Esophagus muscularis mucosa (tissue), 4 donors: ENCODE measurements around the gene CPEB4. TPM values are rescaled to one million over a fixed set of nuclear protein-coding genes. Genes with fewer than 3 reads are reported as not detected.

Experiments used
- DNase-seq: peaks from one replicate; pipeline ENCODE4 v3.0.0-alpha.2; 2017; ENCODE audit errors: extremely low spot score
- H3K27ac ChIP-seq, 4 donors: fragments of 200-600 bp; sonication (generic); replicated peaks in 1 of 4; 1 replicate in 3 of 4; 2 replicates in 1 of 4; pipeline ENCODE4 v1.5.1; 2016 to 2019; ENCODE audit warnings: mild to moderate bottlenecking in 1 of 4
- H3K27me3 ChIP-seq, 4 donors: fragments of 200-600 bp; sonication (generic); one replicate each; pipeline versions ENCODE4 v1.5.1 to v1.6.0; 2016 to 2019
- H3K36me3 ChIP-seq, 4 donors: fragments of 200-600 bp; sonication (generic); one replicate each; pipeline ENCODE4 v1.5.1; 2016 to 2019
- H3K4me1 ChIP-seq, 4 donors: fragments of 200-600 bp; sonication (generic); one replicate each; pipeline ENCODE4 v1.5.1; 2016 to 2019
- H3K4me3 ChIP-seq, 4 donors: fragments of 200-600 bp; sonication (generic); 1 replicate in 2 of 4; 2 replicates in 2 of 4; pipeline ENCODE4 v1.5.1; 2016 to 2019; ENCODE audit warnings: mild to moderate bottlenecking in 4 of 4, moderate library complexity in 1 of 4
- H3K9me3 ChIP-seq, 4 donors: fragments of 200-600 bp; sonication (generic); 1 replicate in 3 of 4; 2 replicates in 1 of 4; pipeline ENCODE4 v1.5.1; 2016 to 2019
- EP300 ChIP-seq: sonication (generic); formaldehyde crosslinking; IDR thresholded peaks from one replicate; pipeline ENCODE4 v1.6.1; 2017; ENCODE audit warnings: antibody characterized with exemption
- POLR2A ChIP-seq: fragments of 450-650 bp; IDR thresholded peaks from one replicate; pipeline ENCODE4 v1.6.1; 2017; ENCODE audit warnings: antibody characterized with exemption, moderate library complexity, mild to moderate bottlenecking, low read depth
- POLR2AphosphoS5 ChIP-seq, 2 donors: sonication (generic); formaldehyde crosslinking; IDR thresholded peaks; one replicate each; pipeline ENCODE4 v1.6.1; 2017; ENCODE audit warnings: antibody characterized with exemption in 2 of 2
- WGBS: methylation state at CpG from one replicate; pipeline ENCODE4 v1.1.5; 2018; 5-methylcytosine and 5-hydroxymethylcytosine counted together
- intact Hi-C: fragments of 100-400 bp; cut with DNase I; formaldehyde crosslinking; loops from one replicate; pipeline ENCODE4 v1.15.1; 2023
- total RNA-seq, 4 donors: library from RNA; depleted of rRNA; stranded (reverse); fragments of >200 nt; gene quantifications; one replicate each; pipeline versions ENCODE4 v1.1.0 to v1.2.1, GENCODE V29; 2016
- TF ChIP-seq, protein P1 (sequence below), 3 experiments: fragments of 200-600 bp in 2 of 3; fragments of 450-650 bp in 1 of 3; sonication (generic) in 2 of 3; IDR thresholded peaks; one replicate each; pipeline ENCODE4 v1.5.1; 2017 to 2019; ENCODE audit warnings: antibody characterized with exemption in 3 of 3, mild to moderate bottlenecking in 2 of 3, moderate library complexity in 1 of 3

The CPEB4 gene
- total RNA-seq, 4 donors from 2014 or later = 44.9 to 96.4 (median 54.4) TPM

GRCh38 chr5:173875189-173875588 is 13.0 kb upstream of the CPEB4 start:
- intact Hi-C loops = no loop called here
- WGBS = 62% methylated on average over 1 of the region's 1 CpG

GRCh38 chr5:173878224-173878967 is 9.8 kb upstream of the CPEB4 start:
- intact Hi-C loops = no loop called here
- no peak for DNase-seq
- H3K9me3 ChIP-seq = no peaks in the 10 kb centered on the region
- H3K36me3 ChIP-seq = no peaks in the 10 kb centered on the region
- peaks cover 7 to 18% (median 16%) of the 10 kb centered on the region in 4 donors for H3K4me1 ChIP-seq
- H3K4me3 ChIP-seq = no peak overlapping the region
- H3K27ac ChIP-seq = peak overlapping the region in 3 of 4 donors; percentile 6 to 49 (median 29)
- WGBS = 49% methylated on average over 5 of the region's 5 CpGs
- TF ChIP-seq, protein P1, sequence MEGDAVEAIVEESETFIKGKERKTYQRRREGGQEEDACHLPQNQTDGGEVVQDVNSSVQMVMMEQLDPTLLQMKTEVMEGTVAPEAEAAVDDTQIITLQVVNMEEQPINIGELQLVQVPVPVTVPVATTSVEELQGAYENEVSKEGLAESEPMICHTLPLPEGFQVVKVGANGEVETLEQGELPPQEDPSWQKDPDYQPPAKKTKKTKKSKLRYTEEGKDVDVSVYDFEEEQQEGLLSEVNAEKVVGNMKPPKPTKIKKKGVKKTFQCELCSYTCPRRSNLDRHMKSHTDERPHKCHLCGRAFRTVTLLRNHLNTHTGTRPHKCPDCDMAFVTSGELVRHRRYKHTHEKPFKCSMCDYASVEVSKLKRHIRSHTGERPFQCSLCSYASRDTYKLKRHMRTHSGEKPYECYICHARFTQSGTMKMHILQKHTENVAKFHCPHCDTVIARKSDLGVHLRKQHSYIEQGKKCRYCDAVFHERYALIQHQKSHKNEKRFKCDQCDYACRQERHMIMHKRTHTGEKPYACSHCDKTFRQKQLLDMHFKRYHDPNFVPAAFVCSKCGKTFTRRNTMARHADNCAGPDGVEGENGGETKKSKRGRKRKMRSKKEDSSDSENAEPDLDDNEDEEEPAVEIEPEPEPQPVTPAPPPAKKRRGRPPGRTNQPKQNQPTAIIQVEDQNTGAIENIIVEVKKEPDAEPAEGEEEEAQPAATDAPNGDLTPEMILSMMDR (IDR thresholded peaks at IDR 0.05) = no peak
- TF ChIP-seq EP300 (no peak), POLR2AphosphoS5 (IDR thresholded peaks at IDR 0.05) (peak in 1 of 2 donors; percentile 45), POLR2A (no peak)
- H3K27me3 ChIP-seq = no peaks in the 10 kb centered on the region

More at GRCh38 chr5:173875189-173875588, 13.0 kb upstream of the CPEB4 start:
- Histone ChIP-seq H3K27me3 (no peaks in the 10 kb centered on the region), H3K36me3 (no peaks in the 10 kb centered on the region), H3K4me3 (no peak overlapping the region), H3K4me1 (peaks cover 7 to 18% (median 16%) of the 10 kb centered on the region in 4 donors), H3K9me3 (no peaks in the 10 kb centered on the region), H3K27ac (no peak overlapping the region)
- DNase-seq = peak; percentile 72
- TF ChIP-seq POLR2A (no peak), POLR2AphosphoS5 (IDR thresholded peaks at IDR 0.05) (no peak), EP300 (no peak)
- TF ChIP-seq, protein P1 (IDR thresholded peaks at IDR 0.05) = no peak

GRCh38 chr5:173880306-173880985 is 7.7 kb upstream of the CPEB4 start:
- 85% methylated on average over 5 of the region's 5 CpGs for WGBS

GRCh38 chr5:173881811-173882575 is 6.2 kb upstream of the CPEB4 start:
- Histone ChIP-seq H3K36me3 (no peaks in the 10 kb centered on the region), H3K27me3 (no peaks in the 10 kb centered on the region), H3K9me3 (no peaks in the 10 kb centered on the region), H3K27ac (no peak overlapping the region), H3K4me1 (peaks cover 13 to 18% (median 16%) of the 10 kb centered on the region in 4 donors), H3K4me3 (no peak overlapping the region)
- TF ChIP-seq POLR2AphosphoS5 (IDR thresholded peaks at IDR 0.05) = no peak
- TF ChIP-seq POLR2A = no peak
- 94% methylated on average over 6 of the region's 6 CpGs for WGBS
- intact Hi-C loops = loop anchor here (10.0 kb wide), 1 partner anchor 97 kb away; no protein-coding TSS in a partner anchor
- no peak for DNase-seq

More at GRCh38 chr5:173880306-173880985, 7.7 kb upstream of the CPEB4 start:
- no peak for DNase-seq
- Histone ChIP-seq H3K4me1 (peaks cover 12 to 18% (median 16%) of the 10 kb centered on the region in 4 donors), H3K36me3 (no peaks in the 10 kb centered on the region), H3K9me3 (no peaks in the 10 kb centered on the region), H3K27me3 (no peaks in the 10 kb centered on the region), H3K4me3 (no peak overlapping the region), H3K27ac (no peak overlapping the region)
- TF ChIP-seq POLR2AphosphoS5 (IDR thresholded peaks at IDR 0.05) (no peak), EP300 (no peak), POLR2A (no peak)
- TF ChIP-seq, protein P1 (IDR thresholded peaks at IDR 0.05) = no peak
- intact Hi-C loops = loop anchor here (10.0 kb wide), 1 partner anchor 96 kb away; no protein-coding TSS in a partner anchor
